Cortex of kidney (tissue), 1 donor: ENCODE results near the gene RUNDC1.
"Not testable (repeated sequence)": the region's sequence is repeated elsewhere in the genome, so short reads cannot be mapped to it uniquely, and the experiment has no call there.

ENCODE experiments used
- DNase-seq: peaks from one replicate; lab custom pipeline; 2025; lab: John Stamatoyannopoulos, UW

Gene RUNDC1

GRCh38 chr17:42991471-42991870 is 11.1 kb downstream of the RUNDC1 start:
- DNase-seq = no peak

GRCh38 chr17:42992872-42993271 is 12.5 kb downstream of the RUNDC1 start:
- no peak for DNase-seq

GRCh38 chr17:42993913-42994312 is 13.5 kb downstream of the RUNDC1 start:
- DNase-seq = not testable (repeated sequence)

GRCh38 chr17:42997390-42997983 is 17.1 kb downstream of the RUNDC1 start:
- DNase-seq = no peak

GRCh38 chr17:42997984-42998938 is 17.9 kb downstream of the RUNDC1 start, which contains the start of gene RPL27:
RPL27 (plus strand) TSS chr17:42998419; CDS start chr17:42998751, 332 bp downstream.
- DNase-seq = no peak

- no peak for DNase-seq
Measured at GRCh38 chr17:42999003-42999525, 18.7 kb downstream of the RUNDC1 start.

GRCh38 chr17:43000894-43001293 is 20.5 kb downstream of the RUNDC1 start:
- not testable (repeated sequence) for DNase-seq

GRCh38 chr17:43003542-43004172 is 23.3 kb downstream of the RUNDC1 start:
- DNase-seq = no peak

- no peak for DNase-seq
Measured at GRCh38 chr17:43006639-43007551, 26.5 kb downstream of the RUNDC1 start, which contains the start of gene IFI35. IFI35 (plus strand) TSS chr17:43006784; CDS start chr17:43006948, 164 bp downstream.

GRCh38 chr17:43010667-43011308 is 30.4 kb downstream of the RUNDC1 start:
- no peak for DNase-seq

- no peak for DNase-seq
Measured at GRCh38 chr17:43011728-43012472, 31.5 kb downstream of the RUNDC1 start.

GRCh38 chr17:43013296-43013695 is 32.9 kb downstream of the RUNDC1 start:
- no peak for DNase-seq

- no peak for DNase-seq
Measured at GRCh38 chr17:43014020-43014648, 33.8 kb downstream of the RUNDC1 start.

GRCh38 chr17:43014649-43015542 is 34.5 kb downstream of the RUNDC1 start:
- no peak for DNase-seq

- DNase-seq = no peak
Measured at GRCh38 chr17:43015579-43015978, 35.2 kb downstream of the RUNDC1 start.

GRCh38 chr17:43016216-43016615 is 35.9 kb downstream of the RUNDC1 start:
- DNase-seq = no peak

- DNase-seq = no peak
Measured at GRCh38 chr17:43018008-43018853, 37.9 kb downstream of the RUNDC1 start.
